Regular cardiac myocyte (primary cell): ENCODE results near the gene ANO10. TPM values are rescaled to one million over a fixed set of nuclear protein-coding genes. Genes with fewer than 3 reads are reported as not detected.

Experiments used
- total RNA-seq: library from RNA; depleted of rRNA; stranded (reverse); fragments of >200 nt; gene quantifications from 2 replicates; pipeline ENCODE4 v1.2.3, GENCODE V29; 2014

The ANO10 gene, protein sequence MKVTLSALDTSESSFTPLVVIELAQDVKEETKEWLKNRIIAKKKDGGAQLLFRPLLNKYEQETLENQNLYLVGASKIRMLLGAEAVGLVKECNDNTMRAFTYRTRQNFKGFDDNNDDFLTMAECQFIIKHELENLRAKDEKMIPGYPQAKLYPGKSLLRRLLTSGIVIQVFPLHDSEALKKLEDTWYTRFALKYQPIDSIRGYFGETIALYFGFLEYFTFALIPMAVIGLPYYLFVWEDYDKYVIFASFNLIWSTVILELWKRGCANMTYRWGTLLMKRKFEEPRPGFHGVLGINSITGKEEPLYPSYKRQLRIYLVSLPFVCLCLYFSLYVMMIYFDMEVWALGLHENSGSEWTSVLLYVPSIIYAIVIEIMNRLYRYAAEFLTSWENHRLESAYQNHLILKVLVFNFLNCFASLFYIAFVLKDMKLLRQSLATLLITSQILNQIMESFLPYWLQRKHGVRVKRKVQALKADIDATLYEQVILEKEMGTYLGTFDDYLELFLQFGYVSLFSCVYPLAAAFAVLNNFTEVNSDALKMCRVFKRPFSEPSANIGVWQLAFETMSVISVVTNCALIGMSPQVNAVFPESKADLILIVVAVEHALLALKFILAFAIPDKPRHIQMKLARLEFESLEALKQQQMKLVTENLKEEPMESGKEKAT
- total RNA-seq, result 43.3 and 66.2 TPM in 2 replicates

DNA sequence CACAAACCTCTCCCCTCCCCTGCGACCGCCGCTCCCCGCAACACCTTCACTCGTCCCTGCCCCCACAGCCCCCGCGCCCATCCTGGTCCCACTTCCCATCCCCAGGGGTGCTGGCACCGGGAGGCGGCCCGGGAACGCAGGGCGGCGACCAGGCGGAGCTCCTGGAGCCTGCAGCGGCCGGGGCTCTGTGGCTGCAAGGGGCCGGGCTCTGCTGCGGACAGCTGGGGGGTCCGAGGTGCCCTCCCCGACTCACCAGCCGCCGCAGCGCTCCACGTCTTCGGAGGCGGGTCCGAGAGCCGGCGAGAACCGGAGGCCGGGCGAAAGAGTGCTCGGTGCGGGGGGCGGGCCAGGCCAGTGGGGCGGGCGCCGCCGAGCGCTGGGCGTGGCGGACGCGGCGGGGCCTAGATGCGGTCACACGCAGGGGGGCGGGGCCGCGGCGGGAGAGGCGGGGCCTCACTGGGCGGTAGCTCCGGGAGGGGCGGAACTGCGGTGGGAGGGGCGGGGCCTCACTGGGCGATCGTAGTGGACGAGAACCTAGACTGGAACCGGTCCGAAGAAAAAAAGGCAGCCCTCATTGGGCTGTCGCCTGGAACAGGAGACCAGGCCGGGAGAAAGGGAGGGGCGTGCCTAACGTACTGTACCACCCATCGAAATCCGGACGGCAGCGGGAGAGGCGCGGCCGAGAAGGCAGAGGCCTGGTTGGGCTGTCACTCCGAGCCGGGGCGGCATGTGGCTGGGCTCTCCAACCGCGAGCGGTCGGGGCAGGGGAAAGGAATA, at the start of gene ANO10:
Gene ANO10 (minus strand): TSS at position 356 of the 777 bp plus-strand sequence. CDS start 16,159 bp downstream, outside the sequence.

Other genes with a start within 250 kb of the ANO10 start
- 48.5 and 48.9 TPM in 2 replicates for gene ABHD5, start 68.9 kb upstream of the ANO10 start, total RNA-seq